ENCODE measurements around the gene CACNA2D2.

Gene CACNA2D2

GRCh38 chr3:50326182-50326541 is 177.3 kb downstream of the CACNA2D2 start:
- TF ChIP-seq ZFX (IDR thresholded peaks at IDR 0.05) = no peak
- TF ChIP-seq CTCF (conservative IDR thresholded peaks at IDR 0.05) = no peak
- no peak overlapping the region for H3K27ac ChIP-seq

DNA sequence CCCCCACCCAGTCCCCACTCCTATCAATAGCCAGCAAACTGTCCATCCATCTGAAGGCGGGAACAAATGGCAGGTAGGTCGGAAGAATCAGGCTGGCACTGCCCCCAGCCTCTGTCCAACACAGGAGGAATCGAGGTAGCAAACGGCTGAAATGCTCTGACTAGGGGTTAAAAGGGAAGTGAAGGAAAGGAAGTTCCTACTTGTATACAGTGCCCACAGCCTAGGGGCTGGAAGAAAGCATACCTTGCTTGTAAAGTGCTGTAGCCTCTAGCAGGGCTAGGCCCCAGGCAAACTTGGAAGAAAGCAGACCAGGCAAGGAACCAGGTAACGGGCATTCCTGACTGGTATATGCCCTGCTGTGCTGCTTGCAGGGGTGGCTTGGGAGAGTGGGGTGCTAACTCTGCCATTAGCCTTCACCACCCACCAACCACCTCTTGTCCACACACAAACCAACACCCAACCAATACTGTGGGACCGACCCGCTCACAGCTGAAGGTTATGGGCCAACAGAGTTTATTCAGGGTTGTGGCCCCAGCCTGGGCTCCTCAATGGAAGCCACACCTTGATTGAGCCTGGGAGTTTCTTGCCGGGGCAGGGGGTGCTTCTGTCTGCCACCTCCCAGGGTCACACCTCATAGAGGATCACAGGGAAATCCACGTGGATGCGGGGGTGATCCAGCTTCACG is 177.8 kb downstream of the CACNA2D2 start:
- no peak for TF ChIP-seq ZFX (IDR thresholded peaks at IDR 0.05)
- TF ChIP-seq CTCF (conservative IDR thresholded peaks at IDR 0.05) = no peak

DNA sequence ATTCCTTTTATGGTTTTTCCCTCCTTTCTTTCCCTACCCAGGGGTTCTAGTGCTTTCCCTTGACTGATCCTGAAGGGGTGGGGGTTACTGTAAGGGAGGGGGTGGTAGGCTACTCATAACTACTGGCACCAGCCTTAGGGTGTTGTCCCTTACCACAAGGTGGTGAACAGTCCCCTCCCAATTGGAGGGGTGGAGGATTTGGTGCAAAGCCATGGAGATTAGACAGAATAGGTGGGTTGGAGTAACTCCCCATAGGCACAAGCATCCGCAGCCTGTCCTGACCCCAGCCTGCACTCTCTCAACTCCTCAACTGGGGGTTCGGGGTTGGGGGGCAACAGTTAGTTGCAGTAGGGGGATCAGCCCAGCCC is 178.3 kb downstream of the CACNA2D2 start:
- H3K27ac ChIP-seq = no peak overlapping the region
- TF ChIP-seq CTCF (conservative IDR thresholded peaks at IDR 0.05) (no peak), ZFX (IDR thresholded peaks at IDR 0.05) (no peak)

More for the DNA sequence above, 177.8 kb downstream of the CACNA2D2 start:
- H3K27ac ChIP-seq = no peak overlapping the region

- TF ChIP-seq ZFX (IDR thresholded peaks at IDR 0.05) (no peak), CTCF (conservative IDR thresholded peaks at IDR 0.05) (peak; percentile 87)
Measured at GRCh38 chr3:50324351-50325112, 178.9 kb downstream of the CACNA2D2 start.

DNA sequence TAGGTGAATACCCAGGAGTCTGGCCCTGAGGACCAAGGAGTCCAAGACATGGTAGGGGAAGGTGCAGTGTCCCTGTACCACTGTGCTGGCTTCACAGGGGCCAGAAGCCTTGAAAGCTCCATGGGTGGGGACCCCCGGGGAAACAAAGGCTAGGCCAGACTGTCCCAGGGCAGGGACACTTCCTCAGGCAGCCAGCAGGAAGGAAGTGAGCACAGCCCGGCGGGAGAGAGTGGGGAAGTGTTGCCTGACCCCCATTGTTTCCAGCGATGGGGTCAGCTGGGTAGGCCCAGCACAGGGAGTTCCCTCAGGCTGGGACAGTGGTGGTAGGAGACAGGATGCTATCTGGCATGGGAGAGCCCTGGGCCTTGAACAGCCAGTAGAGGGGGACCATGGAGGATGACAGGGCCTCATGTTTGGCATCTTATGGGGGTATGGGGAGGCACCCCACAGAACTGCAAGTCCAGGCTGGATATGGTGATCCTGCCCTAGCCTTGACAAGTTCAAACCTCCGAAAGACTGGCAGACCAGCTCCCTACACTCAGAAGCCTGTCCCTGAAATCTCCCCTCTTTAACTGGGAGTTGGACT is 179.7 kb downstream of the CACNA2D2 start:
- no peak overlapping the region for H3K27ac ChIP-seq
- TF ChIP-seq ZFX (IDR thresholded peaks at IDR 0.05) (no peak), CTCF (conservative IDR thresholded peaks at IDR 0.05) (no peak)

More at GRCh38 chr3:50324351-50325112, 178.9 kb downstream of the CACNA2D2 start:
- H3K27ac ChIP-seq = no peak overlapping the region

DNA sequence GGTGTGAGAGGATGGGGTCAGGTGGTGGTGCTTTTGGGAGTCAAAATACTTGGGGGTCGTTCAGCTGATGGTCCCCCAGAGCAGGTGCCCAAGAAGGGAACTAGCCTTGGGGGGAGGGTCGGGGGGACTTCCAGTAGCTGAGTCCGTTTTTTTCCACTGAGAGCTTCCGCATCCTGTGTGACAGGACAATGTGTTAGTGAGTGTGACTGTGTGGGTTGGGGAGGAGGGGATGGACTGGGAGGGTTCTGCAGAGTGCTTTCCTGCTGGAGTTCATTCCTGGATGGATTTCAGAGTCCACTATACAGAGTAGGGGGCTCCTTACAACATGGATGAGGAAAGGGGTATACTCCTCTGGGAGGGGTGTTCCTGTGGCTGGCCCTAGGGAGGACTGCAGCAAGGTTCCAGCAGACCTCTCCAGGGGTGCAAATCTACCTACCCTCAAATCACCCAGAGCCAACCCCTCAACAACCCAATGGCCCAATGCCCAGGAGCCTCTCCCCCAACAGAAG is 180.3 kb downstream of the CACNA2D2 start:
- TF ChIP-seq ZFX (IDR thresholded peaks at IDR 0.05) = no peak
- no peak for TF ChIP-seq CTCF (conservative IDR thresholded peaks at IDR 0.05)
- no peak overlapping the region for H3K27ac ChIP-seq
